Activated T-cell treated with anti-CD3 and anti-CD28 coated beads, Interleukin-2, amount 50 U/mL, for 4 hours (primary cell): ENCODE data around the gene TMEFF2. TPM values are rescaled to one million over a fixed set of nuclear protein-coding genes. Genes with fewer than 3 reads are reported as not detected.

Experiments
- ATAC-seq, 2 donors: fragments of 200-7000 bp; cut with Tn5 transposase; one replicate each; pipeline ENCODE4 v1.10.0; 2021
- DNase-seq: peaks from one replicate; pipeline ENCODE4 v3.0.0-alpha.2; 2020
- H3K27me3 Mint-ChIP-seq: one replicate; pipeline ENCODE4 v1.8.0; 2021; ENCODE audit warnings: low read depth, mixed read lengths
- H3K36me3 Mint-ChIP-seq: one replicate; pipeline ENCODE4 v1.8.0; 2022; ENCODE audit warnings: mixed read lengths; ENCODE audit not compliant: insufficient read depth
- H3K4me1 Mint-ChIP-seq: one replicate; pipeline ENCODE4 v1.8.0; 2021; ENCODE audit warnings: low read depth, mixed read lengths
- H3K4me3 Mint-ChIP-seq: one replicate; pipeline ENCODE4 v1.8.0; 2021; ENCODE audit warnings: mild to moderate bottlenecking, moderate library complexity, mixed read lengths
- H3K9me3 Mint-ChIP-seq: one replicate; pipeline ENCODE4 v1.8.0; 2021; ENCODE audit warnings: mixed read lengths
- total RNA-seq, 3 donors: library from RNA; stranded (reverse); gene quantifications; one replicate each; pipeline ENCODE4 v1.2.1, GENCODE V29; 2021

TMEFF2 gene
- total RNA-seq, 3 donors from 2014 or later: not detected

- peaks cover 59% of the 10 kb centered on the region for H3K27me3 Mint-ChIP-seq
- H3K36me3 Mint-ChIP-seq: no peaks in the 10 kb centered on the region
- ATAC-seq (no peak), DNase-seq (no peak)
- peaks cover 25% of the 10 kb centered on the region for H3K4me1 Mint-ChIP-seq
- H3K4me3 Mint-ChIP-seq: peak overlapping the region; percentile 76
- no peaks in the 10 kb centered on the region for H3K9me3 Mint-ChIP-seq
These were observed 1.9 kb upstream of the TMEFF2 start for GRCh38 chr2:192196421-192197194.

GRCh38 chr2:192195548-192196418 is 1.1 kb upstream of the TMEFF2 start:
- Mint-ChIP-seq H3K9me3 (no peaks in the 10 kb centered on the region), H3K36me3 (no peaks in the 10 kb centered on the region), H3K4me3 (peak overlapping the region; percentile 76), H3K27me3 (peaks cover 64% of the 10 kb centered on the region), H3K4me1 (peaks cover 25% of the 10 kb centered on the region)
- DNase-seq (no peak), ATAC-seq (peak; percentile 38 to 45)

- Mint-ChIP-seq H3K9me3 (no peaks in the 10 kb centered on the region), H3K36me3 (no peaks in the 10 kb centered on the region), H3K4me3 (peak overlapping the region; percentile 76), H3K27me3 (peaks cover 71% of the 10 kb centered on the region), H3K4me1 (peaks cover 25% of the 10 kb centered on the region)
- ATAC-seq (peak; percentile 56 to 61), DNase-seq (peak; percentile 4)
These were observed 368 bp downstream of the TMEFF2 start for GRCh38 chr2:192194265-192194865.

GRCh38 chr2:192190474-192190873 is 4.3 kb downstream of the TMEFF2 start:
- DNase-seq (no peak), ATAC-seq (no peak)
- no peak overlapping the region for H3K4me3 Mint-ChIP-seq
- peaks cover 10% of the 10 kb centered on the region for H3K4me1 Mint-ChIP-seq
- H3K36me3 Mint-ChIP-seq: no peaks in the 10 kb centered on the region
- H3K27me3 Mint-ChIP-seq: peaks cover 64% of the 10 kb centered on the region
- no peaks in the 10 kb centered on the region for H3K9me3 Mint-ChIP-seq

- DNase-seq (no peak), ATAC-seq (no peak)
- Mint-ChIP-seq H3K4me3 (no peak overlapping the region), H3K9me3 (no peaks in the 10 kb centered on the region), H3K27me3 (peaks cover 37% of the 10 kb centered on the region), H3K4me1 (no peaks in the 10 kb centered on the region), H3K36me3 (no peaks in the 10 kb centered on the region)
These were observed 7.9 kb downstream of the TMEFF2 start for GRCh38 chr2:192186806-192187205.

- no peak for DNase-seq
- Mint-ChIP-seq H3K36me3 (no peaks in the 10 kb centered on the region), H3K4me3 (no peak overlapping the region), H3K27me3 (peaks cover 24% of the 10 kb centered on the region), H3K9me3 (no peaks in the 10 kb centered on the region), H3K4me1 (no peaks in the 10 kb centered on the region)
- no peak for ATAC-seq
These were observed 10.4 kb downstream of the TMEFF2 start for GRCh38 chr2:192184349-192184748.

GRCh38 chr2:192183296-192183695 is 11.4 kb downstream of the TMEFF2 start:
- Mint-ChIP-seq H3K27me3 (peaks cover 18% of the 10 kb centered on the region), H3K36me3 (no peaks in the 10 kb centered on the region), H3K4me1 (no peaks in the 10 kb centered on the region), H3K9me3 (no peaks in the 10 kb centered on the region), H3K4me3 (no peak overlapping the region)
- ATAC-seq: no peak
- no peak for DNase-seq

- Mint-ChIP-seq H3K4me3 (no peak overlapping the region), H3K9me3 (no peaks in the 10 kb centered on the region), H3K4me1 (peaks cover 4% of the 10 kb centered on the region), H3K36me3 (no peaks in the 10 kb centered on the region), H3K27me3 (peaks cover 19% of the 10 kb centered on the region)
- ATAC-seq (no peak), DNase-seq (no peak)
These were observed 27.8 kb downstream of the TMEFF2 start for GRCh38 chr2:192166946-192167345.

GRCh38 chr2:192165842-192166241 is 28.9 kb downstream of the TMEFF2 start:
- Mint-ChIP-seq H3K9me3 (no peaks in the 10 kb centered on the region), H3K36me3 (no peaks in the 10 kb centered on the region), H3K4me3 (no peak overlapping the region), H3K4me1 (peaks cover 10% of the 10 kb centered on the region), H3K27me3 (peaks cover 11% of the 10 kb centered on the region)
- ATAC-seq: no peak
- DNase-seq: no peak

- ATAC-seq (peak; percentile 65 to 70), DNase-seq (peak; percentile 58)
- Mint-ChIP-seq H3K27me3 (peaks cover 10% of the 10 kb centered on the region), H3K36me3 (no peaks in the 10 kb centered on the region), H3K4me1 (peaks cover 10% of the 10 kb centered on the region), H3K9me3 (no peaks in the 10 kb centered on the region), H3K4me3 (no peak overlapping the region)
These were observed 32.2 kb downstream of the TMEFF2 start for GRCh38 chr2:192162392-192163042.

GRCh38 chr2:192161656-192162290 is 33.0 kb downstream of the TMEFF2 start:
- no peaks in the 10 kb centered on the region for H3K36me3 Mint-ChIP-seq
- no peak for ATAC-seq
- no peak for DNase-seq
- H3K4me3 Mint-ChIP-seq: no peak overlapping the region
- H3K27me3 Mint-ChIP-seq: peaks cover 9% of the 10 kb centered on the region
- no peaks in the 10 kb centered on the region for H3K9me3 Mint-ChIP-seq
- H3K4me1 Mint-ChIP-seq: peaks cover 10% of the 10 kb centered on the region

GRCh38 chr2:192159736-192160135 is 35.0 kb downstream of the TMEFF2 start:
- H3K9me3 Mint-ChIP-seq: no peaks in the 10 kb centered on the region
- peaks cover 5% of the 10 kb centered on the region for H3K27me3 Mint-ChIP-seq
- DNase-seq (no peak), ATAC-seq (no peak)
- H3K36me3 Mint-ChIP-seq: no peaks in the 10 kb centered on the region
- H3K4me3 Mint-ChIP-seq: no peak overlapping the region
- H3K4me1 Mint-ChIP-seq: peaks cover 10% of the 10 kb centered on the region

- Mint-ChIP-seq H3K27me3 (peaks cover 5% of the 10 kb centered on the region), H3K36me3 (no peaks in the 10 kb centered on the region), H3K4me3 (no peak overlapping the region), H3K4me1 (peaks cover 10% of the 10 kb centered on the region), H3K9me3 (no peaks in the 10 kb centered on the region)
- DNase-seq (no peak), ATAC-seq (peak; percentile 30 to 52)
These were observed 35.5 kb downstream of the TMEFF2 start for GRCh38 chr2:192159208-192159607.

GRCh38 chr2:192157776-192158175 is 37.0 kb downstream of the TMEFF2 start:
- Mint-ChIP-seq H3K36me3 (no peaks in the 10 kb centered on the region), H3K9me3 (no peaks in the 10 kb centered on the region), H3K27me3 (peaks cover 13% of the 10 kb centered on the region), H3K4me1 (peaks cover 10% of the 10 kb centered on the region), H3K4me3 (no peak overlapping the region)
- ATAC-seq: no peak
- DNase-seq: no peak
